ENCODE data around the gene SMARCAL1. TPM values are rescaled to one million over a fixed set of nuclear protein-coding genes. Genes with fewer than 3 reads are reported as not detected.
"Not testable (repeated sequence)": the region's sequence is repeated elsewhere in the genome, so short reads cannot be mapped to it uniquely, and the experiment has no call there.

SMARCAL1 gene
- total and polyA plus RNA-seq, 4 donors, result 9.4 to 29.8 (median 12.4) TPM

DNA sequence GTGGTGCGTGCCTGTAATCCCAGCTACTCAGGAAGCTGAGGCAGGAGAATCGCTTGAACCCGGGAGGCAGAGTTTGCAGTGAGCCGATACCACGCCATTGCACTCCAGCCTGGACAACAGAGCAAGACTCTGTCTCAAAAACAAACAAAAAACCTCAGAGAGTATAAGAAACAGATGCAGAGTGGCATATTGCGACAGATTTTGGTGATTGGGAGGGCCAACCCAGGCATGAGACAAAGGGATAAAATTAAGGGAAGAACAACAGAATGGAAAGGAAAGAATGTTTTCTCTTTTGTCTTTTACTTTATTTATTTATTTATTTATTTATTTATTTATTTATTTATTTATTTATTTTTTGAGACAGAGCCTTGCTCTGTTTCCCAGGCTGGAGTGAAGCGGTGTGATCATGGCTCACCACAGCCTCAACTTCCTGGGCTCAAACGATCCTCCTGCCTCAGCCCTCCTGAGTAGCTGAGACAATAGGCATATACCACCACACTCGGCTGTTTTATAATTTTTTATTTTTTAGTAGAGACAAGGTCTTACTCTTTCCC is 106.4 kb downstream of the SMARCAL1 start:
- H3K4me1 ChIP-seq (ENCODE audit: control insufficient read depth in 1 of 2, insufficient read depth in 2 of 2, low read length in 2 of 2); H3K36me3 ChIP-seq (ENCODE audit: control insufficient read depth in 1 of 2, insufficient read depth in 2 of 2, low read length in 1 of 2); H3K4me3 ChIP-seq (ENCODE audit: low read length in 2 of 2); H3K27ac ChIP-seq (ENCODE audit: low read depth in 1 of 2, low read length in 2 of 2); H3K27me3 ChIP-seq (ENCODE audit: control insufficient read depth in 1 of 2, insufficient read depth in 2 of 2, low read length in 1 of 2); H3K9me3 ChIP-seq (ENCODE audit: control insufficient read depth, low read length); DNase-seq; ATAC-seq (ENCODE audit: low FRiP score): not testable (repeated sequence)
- WGBS, 2 donors, result 83 to 84% methylated on average over 9 of the region's 9 CpGs
- intact Hi-C loops (cut with DNase I), result loop anchor here in 1 of 2 donors (1.0 kb wide), 1 partner anchor 148 kb away; no protein-coding TSS in a partner anchor

DNA sequence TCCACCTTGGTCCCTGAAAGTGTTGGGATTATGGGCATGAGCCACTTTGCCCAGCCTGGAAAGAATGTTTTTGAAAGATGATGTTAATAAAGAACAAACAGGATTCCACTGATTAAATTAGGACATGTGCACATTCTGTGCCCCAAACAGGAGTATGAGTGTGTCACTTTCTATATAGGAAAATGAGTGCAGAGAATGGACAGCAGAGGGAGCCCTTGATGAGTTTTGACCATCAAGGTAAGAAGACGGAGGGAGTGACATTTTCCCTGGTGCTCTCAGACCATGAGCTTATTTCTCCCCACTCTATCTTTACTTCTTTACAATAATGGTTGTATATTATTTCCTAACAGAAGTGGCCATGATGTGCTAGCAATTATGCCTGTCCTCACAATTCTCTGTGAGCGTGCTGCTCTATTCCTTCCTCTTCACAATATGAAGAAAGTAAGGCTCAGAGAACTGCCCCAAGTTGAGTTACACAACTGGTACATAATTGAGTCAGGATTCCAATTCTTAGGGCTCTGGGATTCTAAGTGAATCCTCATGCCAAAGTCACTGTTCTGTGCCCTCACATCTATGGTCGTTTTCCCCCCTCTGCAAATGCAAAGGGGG is 107.0 kb downstream of the SMARCAL1 start:
- intact Hi-C loops (cut with DNase I), result no loop called here
- H3K27ac ChIP-seq (ENCODE audit: low read depth in 1 of 2, low read length in 2 of 2), result peak overlapping the region in 1 of 2 donors; percentile 57
- H3K4me3 ChIP-seq (ENCODE audit: low read length in 2 of 2), result no peak overlapping the region
- H3K4me1 ChIP-seq (ENCODE audit: control insufficient read depth in 1 of 2, insufficient read depth in 2 of 2, low read length in 2 of 2), result peaks cover 0 to 4% of the 10 kb centered on the region in 2 donors
- H3K27me3 ChIP-seq (ENCODE audit: control insufficient read depth in 1 of 2, insufficient read depth in 2 of 2, low read length in 1 of 2), result no peaks in the 10 kb centered on the region
- H3K36me3 ChIP-seq (ENCODE audit: control insufficient read depth in 1 of 2, insufficient read depth in 2 of 2, low read length in 1 of 2), result no peaks in the 10 kb centered on the region
- ATAC-seq (ENCODE audit: low FRiP score) (peak; percentile 82), DNase-seq (no peak)
- 48 to 57% methylated on average over 3 of the region's 3 CpGs for WGBS, 2 donors
- no peaks in the 10 kb centered on the region for H3K9me3 ChIP-seq (ENCODE audit: control insufficient read depth, low read length)

DNA sequence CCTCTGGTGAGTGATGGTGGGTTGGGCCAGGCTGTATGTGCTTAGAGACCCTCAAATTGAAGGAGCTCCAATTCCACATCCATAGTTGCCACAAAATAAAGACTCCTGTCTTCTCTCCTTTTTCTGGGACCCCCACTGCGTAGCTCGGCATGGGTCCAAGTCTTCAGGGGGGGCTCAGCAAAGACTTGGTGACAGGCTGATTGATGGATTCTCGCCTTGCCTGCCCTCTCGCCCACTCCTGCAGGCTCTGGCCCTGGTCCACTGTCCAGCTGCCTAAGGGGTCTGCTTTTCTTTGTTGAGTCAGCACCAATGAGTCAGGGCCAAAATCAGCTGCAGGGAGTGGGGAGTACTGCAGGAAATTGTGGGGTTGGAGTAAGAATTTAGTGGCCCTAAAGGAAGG is 107.8 kb downstream of the SMARCAL1 start:
- peak in 1 of 2 donors; percentile 57 for DNase-seq
- ATAC-seq (ENCODE audit: low FRiP score), result no peak
- Histone ChIP-seq H3K27ac (ENCODE audit: low read depth in 1 of 2, low read length in 2 of 2) (peak overlapping the region; percentile 17 to 61), H3K4me1 (ENCODE audit: control insufficient read depth in 1 of 2, insufficient read depth in 2 of 2, low read length in 2 of 2) (peaks cover 0 to 4% of the 10 kb centered on the region in 2 donors), H3K4me3 (ENCODE audit: low read length in 2 of 2) (no peak overlapping the region), H3K27me3 (ENCODE audit: control insufficient read depth in 1 of 2, insufficient read depth in 2 of 2, low read length in 1 of 2) (no peaks in the 10 kb centered on the region), H3K36me3 (ENCODE audit: control insufficient read depth in 1 of 2, insufficient read depth in 2 of 2, low read length in 1 of 2) (no peaks in the 10 kb centered on the region), H3K9me3 (ENCODE audit: control insufficient read depth, low read length) (no peaks in the 10 kb centered on the region)
- WGBS, 2 donors, result 15 to 18% methylated on average over 4 of the region's 4 CpGs
- intact Hi-C loops (cut with DNase I), result loop anchor here in 1 of 2 donors (5.0 kb wide), 1 partner anchor 47 kb away; no protein-coding TSS in a partner anchor

DNA sequence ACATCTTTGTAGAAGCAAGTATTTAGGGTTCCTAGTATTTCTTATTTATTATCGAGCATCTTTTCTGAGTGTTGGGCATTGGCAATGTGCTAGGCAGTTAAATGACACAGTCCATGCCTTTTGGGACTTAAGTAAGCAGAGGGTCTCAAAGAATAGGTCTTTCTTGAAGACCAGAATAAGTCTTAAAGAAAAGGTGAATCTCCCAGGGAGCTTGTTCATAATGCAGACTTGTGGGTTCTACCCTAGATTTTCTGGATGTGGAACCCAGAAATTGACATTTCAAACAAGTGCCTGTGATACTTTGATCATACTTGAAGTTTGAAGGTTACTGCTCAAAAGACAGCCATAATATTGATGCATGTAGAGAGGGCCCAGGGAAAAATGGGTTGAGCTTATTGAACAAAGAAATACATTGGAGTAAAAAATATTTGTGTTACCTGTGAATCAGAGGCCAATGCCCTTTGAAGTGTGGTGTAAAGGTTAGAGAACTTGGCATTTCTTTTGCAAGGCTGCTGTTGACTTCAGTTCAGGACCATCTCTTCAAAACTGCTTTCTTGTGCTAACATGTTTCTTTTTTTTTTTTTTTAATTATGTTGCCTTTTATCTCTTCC is 110.7 kb downstream of the SMARCAL1 start:
- Histone ChIP-seq H3K27ac (ENCODE audit: low read depth in 1 of 2, low read length in 2 of 2) (no peak overlapping the region), H3K4me3 (ENCODE audit: low read length in 2 of 2) (no peak overlapping the region), H3K4me1 (ENCODE audit: control insufficient read depth in 1 of 2, insufficient read depth in 2 of 2, low read length in 2 of 2) (peaks cover 0 to 4% of the 10 kb centered on the region in 2 donors), H3K27me3 (ENCODE audit: control insufficient read depth in 1 of 2, insufficient read depth in 2 of 2, low read length in 1 of 2) (no peaks in the 10 kb centered on the region), H3K9me3 (ENCODE audit: control insufficient read depth, low read length) (no peaks in the 10 kb centered on the region), H3K36me3 (ENCODE audit: control insufficient read depth in 1 of 2, insufficient read depth in 2 of 2, low read length in 1 of 2) (no peaks in the 10 kb centered on the region)
- WGBS, 2 donors, result 89% methylated on average over 1 of the region's 1 CpG
- DNase-seq, result no peak
- intact Hi-C loops (cut with DNase I), result loop anchor here in 1 of 2 donors (5.0 kb wide), 1 partner anchor 44 kb away; no protein-coding TSS in a partner anchor
- ATAC-seq (ENCODE audit: low FRiP score), result no peak

DNA sequence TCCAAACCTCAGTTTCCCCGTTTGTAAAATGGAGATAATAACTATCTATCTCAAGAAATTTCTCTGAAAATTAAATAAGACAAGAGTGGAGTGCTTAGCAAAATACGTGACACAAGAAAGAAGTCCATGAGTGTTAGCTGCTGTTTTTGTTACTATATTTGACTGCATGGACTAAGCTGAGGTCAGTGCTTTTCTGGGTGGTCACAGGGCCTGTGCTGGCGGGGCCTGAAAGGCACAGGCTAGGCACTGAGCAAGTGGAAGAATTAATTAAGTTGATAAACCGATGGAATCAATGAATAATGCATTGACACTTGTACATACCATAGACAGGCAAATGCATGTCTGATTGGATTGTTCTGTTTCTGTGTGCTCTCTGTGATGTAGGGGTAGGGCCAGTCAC is 113.7 kb downstream of the SMARCAL1 start:
- Histone ChIP-seq H3K9me3 (ENCODE audit: control insufficient read depth, low read length) (no peaks in the 10 kb centered on the region), H3K27me3 (ENCODE audit: control insufficient read depth in 1 of 2, insufficient read depth in 2 of 2, low read length in 1 of 2) (no peaks in the 10 kb centered on the region), H3K27ac (ENCODE audit: low read depth in 1 of 2, low read length in 2 of 2) (peak overlapping the region; percentile 64 to 67), H3K4me1 (ENCODE audit: control insufficient read depth in 1 of 2, insufficient read depth in 2 of 2, low read length in 2 of 2) (no peaks in the 10 kb centered on the region), H3K36me3 (ENCODE audit: control insufficient read depth in 1 of 2, insufficient read depth in 2 of 2, low read length in 1 of 2) (no peaks in the 10 kb centered on the region), H3K4me3 (ENCODE audit: low read length in 2 of 2) (no peak overlapping the region)
- intact Hi-C loops (cut with DNase I), result no loop called here
- peak; percentile 68 for ATAC-seq (ENCODE audit: low FRiP score)
- WGBS, 2 donors, result 10 to 13% methylated on average over 4 of the region's 4 CpGs
- DNase-seq, result no peak

DNA sequence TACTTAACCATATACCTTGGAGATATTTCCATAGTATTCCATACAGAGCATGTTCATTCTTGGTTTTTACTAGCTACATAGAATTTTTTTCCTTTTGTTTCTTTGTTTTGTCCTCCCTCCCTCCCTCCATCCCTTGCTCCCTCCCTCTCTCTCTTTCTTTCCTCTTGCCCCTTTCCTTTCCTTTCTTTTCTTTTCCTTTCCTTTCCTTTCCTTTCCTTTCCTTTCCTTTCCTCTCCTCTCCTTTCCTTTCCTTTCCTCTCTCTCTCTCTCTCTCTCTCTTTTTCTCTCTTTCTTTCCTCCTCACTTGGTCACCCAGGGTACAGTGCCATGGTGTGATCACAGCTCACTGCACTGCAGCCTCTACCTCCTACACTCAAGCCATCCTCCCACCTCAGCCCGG is 114.7 kb downstream of the SMARCAL1 start:
- DNase-seq, result no peak
- H3K27ac ChIP-seq (ENCODE audit: low read depth in 1 of 2, low read length in 2 of 2), result no peak overlapping the region

DNA sequence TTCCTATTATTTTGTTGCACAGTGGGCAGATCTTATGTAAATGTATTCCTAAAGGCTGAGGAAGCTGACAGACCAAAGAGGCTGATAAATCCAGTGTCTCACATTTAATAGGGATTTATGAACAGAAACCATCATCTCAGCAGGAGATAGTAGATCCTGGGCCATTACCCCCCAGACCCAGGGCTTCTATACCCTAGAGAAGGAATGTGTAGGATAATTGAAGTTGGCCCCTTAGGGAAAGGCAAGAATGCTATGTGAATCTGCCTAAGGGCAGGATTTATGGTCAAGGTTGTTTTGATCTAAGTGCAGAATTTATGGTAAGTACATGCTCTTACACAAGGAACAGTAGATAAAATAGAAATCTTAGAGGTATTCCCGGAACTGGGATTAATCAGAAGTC is 115.3 kb downstream of the SMARCAL1 start:
- ATAC-seq (ENCODE audit: low FRiP score) (no peak), DNase-seq (no peak)
- no peaks in the 10 kb centered on the region for H3K4me1 ChIP-seq (ENCODE audit: control insufficient read depth in 1 of 2, insufficient read depth in 2 of 2, low read length in 2 of 2)
- intact Hi-C loops (cut with DNase I), result no loop called here
- H3K4me3 ChIP-seq (ENCODE audit: low read length in 2 of 2), result no peak overlapping the region
- H3K27ac ChIP-seq (ENCODE audit: low read depth in 1 of 2, low read length in 2 of 2), result no peak overlapping the region
- WGBS, 2 donors, result 94 to 96% methylated on average over 1 of the region's 1 CpG
- H3K27me3 ChIP-seq (ENCODE audit: control insufficient read depth in 1 of 2, insufficient read depth in 2 of 2, low read length in 1 of 2), result no peaks in the 10 kb centered on the region
- H3K36me3 ChIP-seq (ENCODE audit: control insufficient read depth in 1 of 2, insufficient read depth in 2 of 2, low read length in 1 of 2), result no peaks in the 10 kb centered on the region
- no peaks in the 10 kb centered on the region for H3K9me3 ChIP-seq (ENCODE audit: control insufficient read depth, low read length)

More for the DNA sequence above, 114.7 kb downstream of the SMARCAL1 start:
- no peak for ATAC-seq (ENCODE audit: low FRiP score)
- no peaks in the 10 kb centered on the region for H3K9me3 ChIP-seq (ENCODE audit: control insufficient read depth, low read length)
- intact Hi-C loops (cut with DNase I), result no loop called here
- 100% methylated on average over 1 of the region's 1 CpG for WGBS, 2 donors
- no peaks in the 10 kb centered on the region for H3K4me1 ChIP-seq (ENCODE audit: control insufficient read depth in 1 of 2, insufficient read depth in 2 of 2, low read length in 2 of 2)
- H3K4me3 ChIP-seq (ENCODE audit: low read length in 2 of 2), result no peak overlapping the region
- no peaks in the 10 kb centered on the region for H3K27me3 ChIP-seq (ENCODE audit: control insufficient read depth in 1 of 2, insufficient read depth in 2 of 2, low read length in 1 of 2)
- no peaks in the 10 kb centered on the region for H3K36me3 ChIP-seq (ENCODE audit: control insufficient read depth in 1 of 2, insufficient read depth in 2 of 2, low read length in 1 of 2)

DNA sequence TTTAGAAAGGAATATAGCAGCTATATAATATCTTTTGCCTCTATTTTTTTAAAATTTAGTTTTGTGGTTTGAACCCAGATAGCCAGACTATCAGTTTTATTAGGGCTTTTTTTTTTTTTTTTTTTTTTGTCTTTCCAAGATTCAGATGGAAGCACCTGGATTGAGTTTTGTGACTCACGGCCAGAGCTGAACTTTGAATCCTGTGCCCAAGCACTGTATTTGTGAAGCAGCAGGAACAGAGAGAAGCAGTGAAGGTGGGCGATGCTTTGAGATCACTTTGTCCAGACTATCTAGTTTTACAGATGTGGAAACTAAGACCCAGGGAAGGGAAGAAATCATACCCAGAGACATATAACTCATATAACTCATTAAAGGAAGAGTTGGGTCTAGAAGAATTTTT is 120.3 kb downstream of the SMARCAL1 start:
- no peaks in the 10 kb centered on the region for H3K27me3 ChIP-seq (ENCODE audit: control insufficient read depth in 1 of 2, insufficient read depth in 2 of 2, low read length in 1 of 2)
- no peaks in the 10 kb centered on the region for H3K9me3 ChIP-seq (ENCODE audit: control insufficient read depth, low read length)
- DNase-seq, result no peak
- WGBS, 2 donors, result 73 to 78% methylated on average over 2 of the region's 2 CpGs
- intact Hi-C loops (cut with DNase I), result loop anchor here (5.0 kb wide), 2 partner anchors 40 to 105 kb away; no protein-coding TSS in a partner anchor
- ATAC-seq (ENCODE audit: low FRiP score), result no peak
- no peak overlapping the region for H3K4me3 ChIP-seq (ENCODE audit: low read length in 2 of 2)
- H3K27ac ChIP-seq (ENCODE audit: low read depth in 1 of 2, low read length in 2 of 2), result peak overlapping the region in 1 of 2 donors; percentile 44
- peaks cover 0 to 10% of the 10 kb centered on the region in 2 donors for H3K4me1 ChIP-seq (ENCODE audit: control insufficient read depth in 1 of 2, insufficient read depth in 2 of 2, low read length in 2 of 2)
- no peaks in the 10 kb centered on the region for H3K36me3 ChIP-seq (ENCODE audit: control insufficient read depth in 1 of 2, insufficient read depth in 2 of 2, low read length in 1 of 2)

All from aorta (tissue), 5 donors.